ENCODE measurements around the gene AMZ1.
"Not testable (repeated sequence)": the region's sequence is repeated elsewhere in the genome, so short reads cannot be mapped to it uniquely, and the experiment has no call there.

The AMZ1 gene

DNA sequence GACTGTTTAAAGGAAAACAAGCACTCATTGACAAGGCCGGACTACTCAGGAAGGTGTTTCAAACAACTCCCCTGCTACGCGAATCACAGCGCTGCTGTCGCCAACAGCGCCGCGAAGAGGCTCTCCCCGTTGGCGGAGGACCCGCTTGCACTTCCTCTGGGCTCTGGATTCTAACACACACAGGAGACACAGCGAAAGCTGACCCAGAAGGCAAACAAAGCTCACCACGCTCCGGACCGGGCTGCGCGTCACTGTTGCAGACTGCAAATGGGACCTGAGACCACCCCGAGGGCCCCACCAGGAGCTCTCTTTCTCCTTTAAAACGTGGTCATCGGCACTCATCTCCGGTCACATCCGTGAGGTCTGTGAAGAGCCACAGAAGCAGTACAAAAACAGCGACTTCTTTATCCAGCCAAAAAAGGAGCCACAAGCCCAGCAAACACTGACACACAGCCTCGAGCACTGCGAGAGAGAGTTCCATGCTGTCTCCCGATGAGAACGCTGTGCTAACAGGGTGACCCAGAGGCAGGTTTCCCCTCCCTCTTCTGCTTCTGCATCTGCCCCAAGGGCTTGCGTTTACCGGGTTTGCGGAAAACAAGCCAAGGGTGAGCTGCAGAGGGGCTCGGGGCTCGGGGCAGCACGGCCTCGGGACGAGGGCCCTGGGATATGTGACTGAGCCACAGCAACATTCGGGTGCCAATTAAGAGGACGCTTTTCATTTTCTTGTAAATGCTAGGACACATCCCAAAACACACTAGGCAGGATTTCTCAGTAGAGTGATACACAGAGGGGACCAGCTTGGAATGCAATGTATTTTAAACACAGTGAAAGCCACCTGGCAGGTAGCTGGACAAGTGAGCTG, 41.3 kb downstream of the AMZ1 start:
- DNase-seq (ENCODE audit: low spot score): no peak

- DNase-seq (ENCODE audit: low spot score): no peak
These were observed 42.1 kb downstream of the AMZ1 start for GRCh38 chr7:2729893-2730716.

GRCh38 chr7:2730846-2731770, 43.1 kb downstream of the AMZ1 start:
- no peak for DNase-seq (ENCODE audit: low spot score)

DNA sequence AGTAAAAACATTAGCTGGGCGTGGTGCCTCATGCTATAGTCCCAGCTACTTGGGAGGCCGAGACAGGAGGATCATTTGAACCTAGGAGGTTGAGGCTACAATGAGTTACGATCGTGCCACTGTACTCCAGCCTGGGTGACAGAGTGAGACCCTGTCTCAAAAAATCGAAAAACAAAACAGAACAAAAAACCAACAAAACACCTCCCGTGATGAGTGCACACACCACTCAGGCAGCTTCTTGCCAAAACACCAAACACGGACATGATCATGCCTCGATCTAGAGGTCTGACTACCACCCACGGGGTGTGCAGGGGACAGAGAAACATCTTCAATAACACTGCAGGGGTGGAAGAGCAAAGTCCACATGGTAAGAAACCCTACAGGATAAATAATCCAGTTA, 44.4 kb downstream of the AMZ1 start:
- DNase-seq (ENCODE audit: low spot score): no peak

DNA sequence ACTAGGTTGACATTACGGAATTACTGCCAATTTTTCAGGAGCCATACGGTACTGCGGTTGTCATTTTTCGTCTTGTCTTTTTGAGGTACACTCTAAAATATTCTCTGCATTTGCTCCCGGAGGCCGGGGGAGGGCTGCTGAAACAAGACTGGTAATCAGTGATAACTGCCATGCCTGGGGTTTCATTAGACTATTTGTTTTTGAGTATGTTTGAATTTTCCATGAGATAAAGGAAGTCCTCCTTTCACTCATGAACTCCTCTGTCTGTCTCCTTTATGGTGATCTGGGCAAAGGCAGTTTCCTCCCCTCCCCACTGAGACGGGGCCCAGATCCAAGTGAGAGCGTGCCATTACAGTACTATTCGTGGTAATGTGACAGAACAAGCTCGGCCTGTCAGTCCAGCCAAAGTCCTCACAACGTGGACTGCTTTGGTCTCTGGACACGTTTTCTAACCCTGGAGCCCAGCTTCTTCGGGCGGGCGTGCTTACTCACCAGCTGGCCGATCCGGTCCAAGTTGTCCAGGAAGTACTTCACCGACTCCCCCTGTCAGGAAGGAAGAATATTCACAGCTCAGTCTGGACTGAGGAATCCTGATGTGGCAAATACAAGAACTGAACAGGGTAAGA, 45.1 kb downstream of the AMZ1 start:
- peak; percentile 78 for DNase-seq (ENCODE audit: low spot score)

DNA sequence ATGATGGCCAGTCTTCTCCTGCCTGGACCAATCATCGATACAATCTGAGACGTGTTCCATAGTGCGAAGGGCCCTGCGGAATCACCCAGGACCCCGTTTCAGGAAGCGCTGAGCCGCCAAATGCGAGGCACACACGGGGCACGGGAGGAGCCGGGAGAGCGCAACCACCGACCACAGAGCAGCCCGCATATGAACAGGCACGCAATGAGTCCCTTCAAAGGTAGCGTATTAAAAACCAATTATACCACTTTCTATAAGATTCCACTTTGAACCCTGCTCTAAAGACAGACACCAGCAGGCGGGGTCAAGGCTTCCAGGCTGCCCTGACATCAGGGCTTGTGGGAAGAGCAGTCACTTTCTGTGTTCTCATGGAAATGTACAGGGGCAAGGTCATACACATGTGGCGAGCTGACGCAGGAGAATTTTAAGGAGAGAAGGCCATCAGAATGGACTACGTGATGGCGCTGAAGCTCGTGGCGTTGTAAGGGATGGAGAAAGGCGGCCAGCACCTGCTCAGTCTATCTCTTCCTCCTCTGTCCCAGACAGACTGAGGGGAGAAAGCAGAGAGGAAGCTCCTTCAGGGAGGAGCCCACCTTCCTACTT, 46.2 kb downstream of the AMZ1 start:
- DNase-seq (ENCODE audit: low spot score): peak; percentile 59

DNA sequence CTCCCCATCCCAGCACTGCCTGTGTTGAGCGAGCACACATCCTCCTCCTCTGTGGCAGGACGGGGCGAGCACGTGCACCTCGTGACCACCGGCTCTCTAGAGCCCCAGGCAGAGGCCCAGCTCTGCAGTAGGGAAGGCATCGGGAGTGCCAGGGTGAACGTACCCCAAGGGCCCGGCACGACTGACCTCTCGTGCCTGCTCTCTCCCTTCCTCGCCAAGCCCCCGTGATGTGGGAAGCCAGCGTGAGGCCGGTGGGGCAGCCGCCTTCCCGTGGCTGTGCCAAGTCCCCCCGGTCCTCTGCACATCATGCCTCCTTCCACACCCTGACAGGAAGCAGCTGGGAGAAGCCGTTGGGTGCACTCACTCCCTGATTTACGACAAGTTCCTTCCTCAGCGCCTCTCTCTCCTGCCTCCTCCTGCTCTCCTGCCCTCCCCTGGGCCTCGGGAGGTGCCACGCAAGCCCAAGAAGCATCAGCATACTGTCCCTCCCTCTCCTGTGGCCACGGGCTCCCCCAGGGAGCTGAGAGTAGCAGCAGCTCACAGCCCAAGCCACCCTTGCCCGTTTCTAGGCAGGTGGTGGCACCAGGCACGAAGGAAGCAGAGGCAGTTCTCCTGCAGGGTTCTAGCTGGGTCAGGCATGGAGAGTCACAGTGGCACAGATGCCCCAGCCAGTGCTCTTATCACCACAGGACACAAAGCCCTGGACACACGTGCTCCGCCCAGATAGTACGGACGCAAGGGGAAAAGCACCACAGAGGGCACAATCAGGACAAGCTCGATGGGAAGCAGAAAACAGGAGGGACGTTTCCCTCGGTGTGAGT, 47.0 kb downstream of the AMZ1 start:
- DNase-seq (ENCODE audit: low spot score): peak; percentile 94

DNA sequence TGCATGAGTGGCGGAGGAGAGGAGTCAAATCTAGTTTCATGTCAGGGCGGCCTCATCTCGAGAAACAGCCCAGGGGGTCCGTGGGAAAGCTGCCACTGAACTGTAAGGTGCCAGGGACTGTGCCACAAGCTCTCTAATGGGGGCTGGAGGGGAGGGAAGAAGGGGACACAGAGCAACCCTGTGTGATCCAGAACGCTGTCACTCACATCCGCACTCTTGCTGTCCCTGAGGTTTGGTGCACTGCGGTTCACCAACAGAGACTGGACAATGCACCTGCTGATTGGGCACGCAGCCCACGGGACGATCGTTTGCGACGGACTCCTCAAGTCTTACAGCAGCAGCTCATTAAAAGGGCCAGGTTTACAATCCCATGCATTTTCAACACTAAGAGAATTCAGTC, 47.7 kb downstream of the AMZ1 start:
- no peak for DNase-seq (ENCODE audit: low spot score)

DNA sequence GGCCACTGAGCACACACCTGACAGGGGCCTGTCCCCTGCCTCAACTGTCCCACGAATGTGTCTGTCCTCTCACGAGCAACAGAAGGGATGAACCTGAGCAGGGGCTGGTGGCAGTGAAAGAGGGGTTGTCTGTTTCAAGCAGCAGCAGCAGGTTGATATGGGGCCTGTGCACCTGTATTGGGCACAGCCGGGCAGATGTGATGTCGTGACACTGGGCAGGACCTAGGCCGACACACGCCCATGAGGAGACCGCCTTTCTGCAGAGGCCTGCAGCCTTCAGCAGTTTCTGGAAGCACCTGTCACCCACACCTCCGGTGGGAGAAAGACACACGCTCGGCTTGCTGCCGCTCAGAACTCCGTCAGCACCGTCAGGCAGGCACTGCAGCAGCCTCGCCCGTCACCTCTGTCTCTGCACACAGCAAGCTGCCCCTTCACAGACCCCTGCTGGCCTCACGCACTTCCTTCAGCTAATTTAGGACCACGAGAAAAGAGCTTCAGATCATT, 48.5 kb downstream of the AMZ1 start:
- peak; percentile 32 for DNase-seq (ENCODE audit: low spot score)

DNA sequence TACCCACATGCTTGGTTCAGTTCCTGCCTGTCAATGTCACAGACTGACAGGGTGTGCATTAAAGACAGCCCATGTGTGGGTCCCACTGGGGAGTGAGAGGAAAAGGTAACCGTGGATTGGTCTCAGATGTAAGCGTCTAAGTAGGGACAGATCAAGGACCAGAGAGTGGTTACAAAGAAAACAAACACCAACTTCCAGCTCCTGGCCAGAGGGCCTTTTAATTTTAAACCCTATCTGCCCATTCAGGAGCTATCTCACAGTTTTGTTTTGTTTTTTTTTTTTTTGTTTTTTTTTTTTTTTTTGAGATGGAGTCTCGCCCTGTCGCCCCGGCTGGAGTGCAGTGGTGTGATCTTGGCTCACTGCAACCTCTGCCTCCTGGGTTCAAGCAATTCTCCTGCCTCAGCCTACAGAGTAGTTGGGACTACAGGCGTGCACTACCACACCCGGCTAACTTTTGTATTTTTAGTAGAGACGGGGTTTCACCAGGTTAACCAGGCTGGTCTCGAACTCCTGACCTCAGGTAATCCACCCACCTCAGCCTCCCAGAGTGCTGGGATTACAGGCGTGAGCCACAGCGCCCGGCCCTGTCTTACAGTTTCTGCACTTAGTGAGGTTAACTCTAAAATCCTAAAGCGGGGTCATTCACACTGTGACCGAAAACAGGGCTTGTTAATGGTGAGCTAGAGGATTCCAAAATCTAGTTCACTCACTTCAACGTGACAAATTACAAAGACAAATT, 49.2 kb downstream of the AMZ1 start:
- DNase-seq (ENCODE audit: low spot score): peak; percentile 24

- peak; percentile 34 for DNase-seq (ENCODE audit: low spot score)
These were observed 50.0 kb downstream of the AMZ1 start for GRCh38 chr7:2737771-2738540.

- no peak for DNase-seq (ENCODE audit: low spot score)
These were observed 51.0 kb downstream of the AMZ1 start for GRCh38 chr7:2738766-2739549.

DNA sequence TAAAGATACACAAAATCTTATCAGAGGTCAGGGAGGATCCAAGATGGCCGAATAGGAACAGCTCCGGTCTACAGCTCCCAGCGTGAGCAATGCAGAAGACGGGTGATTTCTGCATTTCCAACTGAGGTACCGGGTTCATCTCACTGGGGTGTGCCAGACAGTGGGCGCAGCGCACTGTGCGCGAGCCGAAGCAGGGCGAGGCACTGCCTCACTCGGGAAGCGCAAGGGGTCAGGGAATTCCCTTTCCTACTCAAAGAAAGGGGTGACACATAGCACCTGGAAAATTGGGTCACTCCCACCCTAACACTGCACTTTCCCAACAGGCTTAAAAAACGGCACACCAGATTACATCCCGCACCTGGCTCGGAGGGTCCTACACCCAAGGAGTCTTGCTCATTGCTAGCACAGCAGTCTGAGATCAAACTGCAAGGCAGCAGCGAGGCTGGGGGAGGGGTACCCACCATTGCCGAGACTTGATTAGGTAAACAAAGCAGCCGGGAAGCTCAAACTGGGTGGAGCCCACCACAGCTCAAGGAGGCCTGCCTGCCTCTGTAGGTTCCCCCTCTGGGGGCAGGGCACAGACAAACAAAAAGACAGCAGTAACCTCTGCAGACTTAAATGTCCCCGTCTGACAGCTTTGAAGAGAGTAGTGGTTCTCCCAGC, 55.7 kb downstream of the AMZ1 start:
- not testable (repeated sequence) for DNase-seq (ENCODE audit: low spot score)

DNA sequence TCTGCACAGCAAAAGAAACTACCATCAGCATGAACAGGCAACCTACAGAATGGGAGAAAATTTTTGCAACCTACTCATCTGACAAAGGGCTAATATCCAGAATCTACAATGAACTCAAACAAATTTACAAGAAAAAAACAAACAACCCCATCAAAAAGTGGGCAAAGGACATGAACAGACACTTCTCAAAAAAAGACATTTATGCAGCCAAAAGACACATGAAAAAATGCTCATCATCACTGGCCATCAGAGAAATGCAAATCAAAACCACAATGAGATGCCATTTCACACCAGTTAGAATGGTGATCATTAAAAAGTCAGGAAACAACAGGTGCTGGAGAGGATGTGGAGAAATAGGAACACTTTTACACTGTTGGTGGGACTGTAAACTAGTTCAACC, 60.7 kb downstream of the AMZ1 start:
- DNase-seq (ENCODE audit: low spot score): not testable (repeated sequence)

GRCh38 chr7:2750004-2750407, 62.0 kb downstream of the AMZ1 start:
- no peak for DNase-seq (ENCODE audit: low spot score)

GRCh38 chr7:2751086-2751485, 63.1 kb downstream of the AMZ1 start:
- no peak for DNase-seq (ENCODE audit: low spot score)

GRCh38 chr7:2753148-2753547, 65.1 kb downstream of the AMZ1 start:
- DNase-seq (ENCODE audit: low spot score): no peak
